Lung (tissue), 12 donors: ENCODE results near the gene BTG4. TPM values are rescaled to one million over a fixed set of nuclear protein-coding genes. Genes with fewer than 3 reads are reported as not detected.

Experiments used
- ATAC-seq: fragments of 200-7000 bp; cut with Tn5 transposase; one replicate; pipeline ENCODE4 v1.9.1; 2020; ENCODE audit warnings: moderate number of reproducible peaks; ENCODE audit not compliant: insufficient read depth, low FRiP score
- DNase-seq, 3 donors: peaks; one replicate each; pipeline ENCODE4 v3.0.0-alpha.2; 2013 to 2017
- H3K27ac ChIP-seq, 2 donors: one replicate each; pipeline ENCODE4 v1.5.1; 2013; ENCODE audit warnings: mild to moderate bottlenecking in 2 of 2, moderate library complexity in 2 of 2, control low read depth in 1 of 2, inconsistent platforms in 1 of 2, low read depth in 1 of 2, low read length in 1 of 2
- H3K27me3 ChIP-seq, 3 donors: one replicate each; pipeline ENCODE4 v1.5.1; 2013; ENCODE audit warnings: low read length in 2 of 3; ENCODE audit not compliant: control insufficient read depth in 3 of 3, insufficient read depth in 3 of 3
- H3K36me3 ChIP-seq, 4 donors: one replicate each; pipeline ENCODE4 v1.5.1; 2013; ENCODE audit warnings: low read length in 4 of 4, mild to moderate bottlenecking in 1 of 4, moderate library complexity in 1 of 4; ENCODE audit not compliant: control insufficient read depth in 4 of 4, insufficient read depth in 4 of 4
- H3K4me1 ChIP-seq, 5 donors: one replicate each; pipeline ENCODE4 v1.5.1; 2013; ENCODE audit warnings: low read length in 5 of 5, mild to moderate bottlenecking in 2 of 5, moderate library complexity in 1 of 5; ENCODE audit not compliant: control insufficient read depth in 5 of 5, insufficient read depth in 5 of 5
- H3K4me3 ChIP-seq: one replicate; pipeline ENCODE4 v1.5.1; 2013; ENCODE audit warnings: mild to moderate bottlenecking, control low read depth, moderate library complexity
- H3K9ac ChIP-seq, 2 donors: one replicate each; pipeline ENCODE4 v1.5.1; 2013; ENCODE audit warnings: low read length in 2 of 2, control low read depth in 1 of 2; ENCODE audit not compliant: insufficient read depth in 1 of 2
- H3K9me3 ChIP-seq, 4 donors: one replicate each; pipeline ENCODE4 v1.5.1; 2013; ENCODE audit warnings: low read length in 3 of 4, mild to moderate bottlenecking in 1 of 4, moderate library complexity in 1 of 4; ENCODE audit not compliant: control insufficient read depth in 4 of 4, insufficient read depth in 3 of 4
- CTCF ChIP-seq: IDR thresholded peaks from 2 replicates; pipeline ENCODE4 v1.5.1; 2012; ENCODE audit warnings: mild to moderate bottlenecking; ENCODE audit errors: control extremely low read depth, extremely low read depth
- WGBS, 2 donors: extraction: QIAGEN DNeasy Blood & Tissue Kit; methylation state at CpG; one replicate each; pipeline ENCODE4 v1.1.7; 2013; 5-methylcytosine and 5-hydroxymethylcytosine counted together
- polyA plus RNA-seq, 2 donors: library from polyadenylated mRNA; stranded (reverse); fragments of 200-250 nt; gene quantifications; one replicate each; pipeline ENCODE4 v1.2.1, GENCODE V29; 2013
- total RNA-seq, 2 donors: library from RNA; depleted of rRNA in 1 of 2; stranded (reverse); fragments of >200 nt in 1 of 2; gene quantifications; one replicate each; pipeline ENCODE4 v1.2.1, GENCODE V29; 2014 to 2021
- donor health status: control.
- donor health status: control.
- donor health status: Bipolar disorder and iron deficiency.
- donor health status: healthy.
- donor health status: DM: yes; HTN: yes; CAD: no.

BTG4 gene
- total and polyA plus RNA-seq, 4 donors, result 0.23 to 1.5 (median 0.52) TPM

DNA sequence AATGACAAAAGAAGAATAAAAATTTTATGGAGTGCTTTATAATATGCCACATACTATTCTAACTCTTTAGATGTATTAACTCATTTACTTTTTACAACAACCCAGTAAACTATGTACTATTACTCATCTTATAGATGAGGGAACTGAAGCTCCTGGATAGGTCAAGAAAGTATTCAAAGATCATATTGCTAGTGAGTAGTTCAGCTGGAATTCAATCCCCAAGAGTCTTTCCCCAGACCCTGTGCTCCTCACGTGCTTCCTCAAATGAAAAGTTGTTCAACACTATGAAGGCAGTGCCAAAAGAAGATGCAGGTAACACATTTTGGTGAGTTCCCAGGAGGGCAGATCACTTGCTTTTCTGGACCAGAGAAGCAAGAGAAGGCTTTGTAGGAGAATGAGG lies 46.8 kb downstream of the BTG4 start:
- ATAC-seq (no peak), DNase-seq (no peak)
- no peak overlapping the region for H3K9ac ChIP-seq
- no peaks in the 10 kb centered on the region for H3K36me3 ChIP-seq
- no peak overlapping the region for H3K27ac ChIP-seq
- H3K4me3 ChIP-seq, result no peak overlapping the region
- H3K27me3 ChIP-seq, result no peaks in the 10 kb centered on the region
- H3K4me1 ChIP-seq, result peaks cover 0 to 5% (median 0%) of the 10 kb centered on the region in 5 donors
- H3K9me3 ChIP-seq, result no peaks in the 10 kb centered on the region
- TF ChIP-seq CTCF, result no peak
- 79 to 82% methylated on average over 1 of the region's 1 CpG for WGBS, 2 donors

DNA sequence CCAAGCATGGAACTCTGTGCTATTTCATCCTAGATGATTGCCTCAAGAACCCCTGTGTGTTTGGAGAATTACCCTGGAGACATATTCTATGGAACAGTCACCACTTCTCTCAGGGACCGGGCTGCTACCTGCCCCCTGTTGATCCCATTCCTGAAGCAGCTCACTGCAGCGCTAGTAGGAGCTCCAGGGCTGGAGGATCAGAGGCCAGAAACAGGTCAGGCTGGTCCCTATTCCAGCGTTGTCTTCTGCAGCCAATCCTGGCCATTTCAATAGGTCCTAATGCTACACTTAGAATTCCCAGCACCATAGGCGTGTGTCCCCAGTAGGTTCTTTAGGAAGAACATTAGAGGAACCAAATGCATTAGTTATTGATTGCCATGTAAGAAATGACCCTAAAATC lies 48.9 kb downstream of the BTG4 start:
- H3K36me3 ChIP-seq, result no peaks in the 10 kb centered on the region
- H3K27ac ChIP-seq, result no peak overlapping the region
- DNase-seq, result no peak
- H3K27me3 ChIP-seq, result peaks cover 0 to 2% (median 0%) of the 10 kb centered on the region in 3 donors
- H3K4me3 ChIP-seq, result no peak overlapping the region
- ATAC-seq, result no peak
- TF ChIP-seq CTCF, result no peak
- no peaks in the 10 kb centered on the region for H3K9me3 ChIP-seq
- peaks cover 0 to 4% (median 0%) of the 10 kb centered on the region in 5 donors for H3K4me1 ChIP-seq
- H3K9ac ChIP-seq, result no peak overlapping the region
- 92 to 95% methylated on average over 4 of the region's 4 CpGs for WGBS, 2 donors

GRCh38 chr11:111462329-111462728 lies 49.9 kb downstream of the BTG4 start:
- Histone ChIP-seq H3K36me3 (no peaks in the 10 kb centered on the region), H3K9ac (no peak overlapping the region), H3K27ac (no peak overlapping the region), H3K9me3 (no peaks in the 10 kb centered on the region), H3K27me3 (peaks cover 0 to 2% (median 0%) of the 10 kb centered on the region in 3 donors), H3K4me1 (peaks cover 0 to 4% (median 0%) of the 10 kb centered on the region in 5 donors), H3K4me3 (no peak overlapping the region)
- DNase-seq (no peak), ATAC-seq (no peak)
- TF ChIP-seq CTCF, result no peak
- WGBS, 2 donors, result 83 to 84% methylated on average over 5 of the region's 5 CpGs
